ENCODE measurements around the gene ZBTB34. TPM values are rescaled to one million over a fixed set of nuclear protein-coding genes. Genes with fewer than 3 reads are reported as not detected.

The ZBTB34 gene
- total and polyA plus RNA-seq, 9 of the 15 experiments (the other 6 are each of a cell fraction or from before 2014, with no cell fraction given) = 2.7 to 15.6 (median 9.8) TPM

GRCh38 chr9:126830827-126831226, 29.6 kb upstream of the ZBTB34 start (continued):
- TF ChIP-seq GMEB1 (CRISPR knock-in tag; IDR thresholded peaks at IDR 0.05) (no peak), TSC22D4 (tag; IDR thresholded peaks at IDR 0.05) (no peak), CREB5 (CRISPR knock-in tag; IDR thresholded peaks at IDR 0.05) (no peak)

GRCh38 chr9:126832440-126832839, 28.0 kb upstream of the ZBTB34 start:
- H3K4me3 ChIP-seq = no peak overlapping the region
- H3K4me2 ChIP-seq (ENCODE audit: insufficient read depth, low read length) = no peak overlapping the region
- H3K27me3 ChIP-seq (ENCODE audit: control insufficient read depth in 2 of 2, insufficient read depth in 2 of 2, low read length in 2 of 2) = no peaks in the 10 kb centered on the region
- CTCF ChIA-PET (ENCODE audit: low intra/inter-chr PET ratio) = no interaction called here
- no peak overlapping the region for H3K9ac ChIP-seq (ENCODE audit: insufficient read depth in 1 of 2, low read depth in 2 of 2, low read length in 2 of 2)
- DNase-seq (ENCODE audit: extremely low read depth in 1 of 4, low spot score in 3 of 4) (no peak), FAIRE-seq (no peak), ATAC-seq (no peak)
- peaks cover 30% of the 10 kb centered on the region for H3K79me2 ChIP-seq (ENCODE audit: control insufficient read depth, insufficient read depth, low read length)
- no peaks in the 10 kb centered on the region for H4K20me1 ChIP-seq (replicated peaks; ENCODE audit: control insufficient read depth, insufficient read depth, low read length)
- BruUV-seq (replicated peaks) = no TSS peak
- intact Hi-C loops (cut with micrococcal nuclease) (no loop called here), in situ Hi-C loops (cut with MboI) (no loop called here)
- peaks cover 51% of the 10 kb centered on the region for H3K36me3 ChIP-seq (ENCODE audit: control insufficient read depth, insufficient read depth, low read length)
- H3K27ac ChIP-seq (ENCODE audit: extremely low read depth, low read depth, low read length) = no peak overlapping the region
- POLR2A ChIA-PET = interaction anchor here (1.1 kb wide), 1 partner anchor 12 kb away, joined by 5 read pairs; no protein-coding TSS in a partner anchor
- H3K9me1 ChIP-seq (ENCODE audit: control insufficient read depth, insufficient read depth, low read length) = no peaks in the 10 kb centered on the region
- no peak overlapping the region for H2AFZ ChIP-seq (ENCODE audit: low read depth, low read length)
- 94% methylated on average over 9 of the region's 9 CpGs for WGBS (ENCODE audit: insufficient coverage, low coverage, missing lambda C conversion rate)
- H3K9me3 ChIP-seq (replicated peaks; ENCODE audit: control insufficient read depth, insufficient read depth, low read depth, low read length) = no peaks in the 10 kb centered on the region
- no peaks in the 10 kb centered on the region; a peak in 1 of 5 replicates for H3K4me1 ChIP-seq (replicated peaks in 1 of 2; ENCODE audit: control insufficient read depth in 2 of 2, insufficient read depth in 2 of 2, low read length in 2 of 2)
- TF ChIP-seq MEIS2 (IDR thresholded peaks at IDR 0.05; ENCODE audit: partially characterized antibody) (no peak), FOXP1 (CRISPR knock-in tag; IDR thresholded peaks at IDR 0.05) (no peak), BRCA1 (IDR thresholded peaks at IDR 0.05) (no peak), BRCA1 (CRISPR knock-in tag; IDR thresholded peaks at IDR 0.05) (no peak), SMARCC2 (IDR thresholded peaks at IDR 0.05; ENCODE audit: low read depth) (no peak), ZNF217 (CRISPR knock-in tag; IDR thresholded peaks at IDR 0.05) (no peak), HMGXB4 (CRISPR knock-in tag; IDR thresholded peaks at IDR 0.05) (no peak), NCOR1 (IDR thresholded peaks at IDR 0.05) (no peak), ZNF143 (CRISPR knock-in tag; IDR thresholded peaks at IDR 0.05) (no peak), E2F4 (CRISPR knock-in tag; IDR thresholded peaks at IDR 0.05; ENCODE audit: low read depth) (no peak), PYGO2 (tag; IDR thresholded peaks at IDR 0.05) (no peak), ZNF280A (IDR thresholded peaks at IDR 0.05; ENCODE audit: low read depth, partially characterized antibody) (no peak)

All from K562 (cell line).